DMS79 (cell line): ENCODE results near the gene CORO2A.
"Not testable (repeated sequence)": the region's sequence is repeated elsewhere in the genome, so short reads cannot be mapped to it uniquely, and the experiment has no call there.

ENCODE experiments used
- DNase-seq: peaks from one replicate; lab custom pipeline; 2025; lab: John Stamatoyannopoulos, UW

CORO2A gene

GRCh38 chr9:98084396-98084795 lies 108.0 kb downstream of the CORO2A start:
- DNase-seq, result no peak

GRCh38 chr9:98083566-98084183 lies 108.8 kb downstream of the CORO2A start:
- no peak for DNase-seq

GRCh38 chr9:98083061-98083501 lies 109.4 kb downstream of the CORO2A start:
- DNase-seq, result no peak

- no peak for DNase-seq
Observed at GRCh38 chr9:98081477-98082219, 110.8 kb downstream of the CORO2A start.

- no peak for DNase-seq
Observed at GRCh38 chr9:98080780-98081179, 111.7 kb downstream of the CORO2A start.

GRCh38 chr9:98080326-98080725 lies 112.1 kb downstream of the CORO2A start:
- DNase-seq, result no peak

- no peak for DNase-seq
Observed at GRCh38 chr9:98078895-98079294, 113.5 kb downstream of the CORO2A start.

GRCh38 chr9:98076514-98076890 lies 115.9 kb downstream of the CORO2A start:
- not testable (repeated sequence) for DNase-seq

- no peak for DNase-seq
Observed at GRCh38 chr9:98075332-98075805, 117.1 kb downstream of the CORO2A start.

- DNase-seq, result peak; percentile 0
Observed at GRCh38 chr9:98074115-98074990, 118.1 kb downstream of the CORO2A start.

GRCh38 chr9:98071737-98072136 lies 120.7 kb downstream of the CORO2A start:
- DNase-seq, result no peak
